GM10266 (cell line): ENCODE results near the gene KRTAP5-8.
"Not testable (repeated sequence)": the region's sequence is repeated elsewhere in the genome, so short reads cannot be mapped to it uniquely, and the experiment has no call there.

Experiments
- DNase-seq: peaks from one replicate; pipeline ENCODE4 v3.0.0; 2012; ENCODE audit errors: extremely low spot score
- CTCF ChIP-seq: IDR thresholded peaks from 2 replicates; pipeline ENCODE4 v1.5.1; 2012; ENCODE audit warnings: mild to moderate bottlenecking, low read depth; ENCODE audit not compliant: control insufficient read depth, insufficient read depth; ENCODE audit errors: missing control alignments

The KRTAP5-8 gene

GRCh38 chr11:71562120-71562519, 24.3 kb downstream of the KRTAP5-8 start:
- DNase-seq: no peak
- TF ChIP-seq CTCF: no peak

- TF ChIP-seq CTCF: peak; percentile 65
- peak; percentile 76 for DNase-seq
These were observed 25.6 kb downstream of the KRTAP5-8 start for GRCh38 chr11:71563406-71563805.

GRCh38 chr11:71564430-71564829, 26.6 kb downstream of the KRTAP5-8 start:
- TF ChIP-seq CTCF: no peak
- no peak for DNase-seq

- DNase-seq: no peak
- TF ChIP-seq CTCF: no peak
These were observed 27.4 kb downstream of the KRTAP5-8 start, which contains the start of gene KRTAP5-10 for GRCh38 chr11:71565263-71565662. TSS of gene KRTAP5-10 (plus strand) at chr11:71565563. CDS start at chr11:71565588, 25 bp downstream.

- no peak for DNase-seq
- no peak for TF ChIP-seq CTCF
These were observed 28.3 kb downstream of the KRTAP5-8 start for GRCh38 chr11:71566081-71566620.

- not testable (repeated sequence) for DNase-seq
These were observed 29.1 kb downstream of the KRTAP5-8 start for GRCh38 chr11:71566626-71567599.

- DNase-seq: not testable (repeated sequence)
These were observed 29.8 kb downstream of the KRTAP5-8 start for GRCh38 chr11:71567633-71568032.

- TF ChIP-seq CTCF: no peak
- DNase-seq: no peak
These were observed 31.0 kb downstream of the KRTAP5-8 start for GRCh38 chr11:71568704-71569349.

GRCh38 chr11:71571101-71571850, 33.5 kb downstream of the KRTAP5-8 start:
- DNase-seq: not testable (repeated sequence)
